SK-N-DZ (cell line): ENCODE results near the gene ZNF804A.

Experiments used
- DNase-seq: peaks from one replicate; pipeline ENCODE4 v3.0.0-alpha.2; 2015; ENCODE audit warnings: low spot score

The ZNF804A gene

GRCh38 chr2:184610891-184611290, 12.6 kb downstream of the ZNF804A start:
- DNase-seq: no peak

GRCh38 chr2:184611361-184612085, 13.2 kb downstream of the ZNF804A start:
- no peak for DNase-seq

- DNase-seq: no peak
Measured at GRCh38 chr2:184620367-184620766, 22.0 kb downstream of the ZNF804A start.

- no peak for DNase-seq
Measured at GRCh38 chr2:184624311-184624710, 26.0 kb downstream of the ZNF804A start.

GRCh38 chr2:184628051-184628450, 29.7 kb downstream of the ZNF804A start:
- DNase-seq: no peak

GRCh38 chr2:184633726-184634125, 35.4 kb downstream of the ZNF804A start:
- no peak for DNase-seq

GRCh38 chr2:184637781-184638180, 39.5 kb downstream of the ZNF804A start:
- DNase-seq: no peak

- DNase-seq: no peak
Measured at GRCh38 chr2:184644685-184645084, 46.4 kb downstream of the ZNF804A start.

- DNase-seq: no peak
Measured at GRCh38 chr2:184646177-184646576, 47.8 kb downstream of the ZNF804A start.

GRCh38 chr2:184646593-184646992, 48.3 kb downstream of the ZNF804A start:
- no peak for DNase-seq

- DNase-seq: no peak
Measured at GRCh38 chr2:184654945-184655344, 56.6 kb downstream of the ZNF804A start.

GRCh38 chr2:184677171-184677570, 78.8 kb downstream of the ZNF804A start:
- peak; percentile 19 for DNase-seq

GRCh38 chr2:184679219-184680018, 81.1 kb downstream of the ZNF804A start:
- DNase-seq: no peak

GRCh38 chr2:184680825-184681224, 82.5 kb downstream of the ZNF804A start:
- no peak for DNase-seq

GRCh38 chr2:184681642-184682321, 83.5 kb downstream of the ZNF804A start:
- no peak for DNase-seq

GRCh38 chr2:184683911-184684310, 85.6 kb downstream of the ZNF804A start:
- DNase-seq: no peak

- no peak for DNase-seq
Measured at GRCh38 chr2:184685999-184686841, 87.9 kb downstream of the ZNF804A start.

GRCh38 chr2:184689638-184690037, 91.3 kb downstream of the ZNF804A start:
- DNase-seq: no peak

- DNase-seq: peak; percentile 82
Measured at GRCh38 chr2:184692141-184692734, 93.9 kb downstream of the ZNF804A start.

- DNase-seq: no peak
Measured at GRCh38 chr2:184696644-184697043, 98.3 kb downstream of the ZNF804A start.

- no peak for DNase-seq
Measured at GRCh38 chr2:184698476-184698875, 100.1 kb downstream of the ZNF804A start.
